ENCODE measurements around the gene POU2F3.

DNA sequence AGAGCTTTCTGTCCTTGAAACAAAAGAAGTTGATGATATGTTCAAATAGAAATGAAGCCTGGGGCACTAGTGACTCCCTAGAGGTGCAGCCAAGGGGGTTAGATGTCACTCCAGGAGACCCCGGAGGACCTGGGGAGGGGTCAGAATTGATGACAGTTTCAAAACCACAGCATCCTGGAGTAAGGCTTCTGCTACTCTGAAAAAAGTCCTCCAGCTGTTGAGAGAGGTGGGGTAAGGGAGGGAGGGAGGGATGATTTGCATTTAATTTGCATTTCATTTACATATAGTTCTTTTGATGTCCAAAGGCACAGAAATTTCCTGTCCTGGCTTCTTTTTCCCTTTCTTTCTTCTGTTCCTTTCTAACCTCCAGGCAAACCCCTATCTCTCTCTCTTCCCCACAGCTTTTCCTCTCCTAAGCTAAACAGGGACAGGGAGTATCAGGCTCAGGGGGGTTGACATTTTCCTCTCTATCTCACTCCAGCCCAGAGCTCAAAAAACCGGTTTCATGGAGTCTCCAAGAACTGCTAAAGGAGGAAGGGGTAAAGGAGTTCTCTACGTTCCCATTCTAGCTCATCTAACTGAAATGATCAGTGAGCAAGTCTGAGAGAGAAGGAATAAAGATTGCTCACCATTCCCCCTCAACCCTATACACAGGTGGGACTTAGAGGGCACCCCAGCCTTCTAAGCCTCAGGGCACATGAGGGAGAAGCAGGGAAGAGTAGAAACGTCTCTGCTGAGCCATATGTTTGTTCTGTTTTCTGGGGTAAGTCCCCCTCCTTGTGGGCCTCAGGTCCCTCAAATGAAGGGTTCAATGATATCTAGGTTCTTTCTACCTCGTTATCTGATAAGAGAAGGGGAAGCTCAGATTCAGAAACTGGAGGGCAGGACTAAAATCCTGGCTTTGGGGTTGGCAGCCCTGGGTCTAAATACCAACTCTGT lies 3.5 kb upstream of the POU2F3 start:
- TF ChIP-seq, protein P1, sequence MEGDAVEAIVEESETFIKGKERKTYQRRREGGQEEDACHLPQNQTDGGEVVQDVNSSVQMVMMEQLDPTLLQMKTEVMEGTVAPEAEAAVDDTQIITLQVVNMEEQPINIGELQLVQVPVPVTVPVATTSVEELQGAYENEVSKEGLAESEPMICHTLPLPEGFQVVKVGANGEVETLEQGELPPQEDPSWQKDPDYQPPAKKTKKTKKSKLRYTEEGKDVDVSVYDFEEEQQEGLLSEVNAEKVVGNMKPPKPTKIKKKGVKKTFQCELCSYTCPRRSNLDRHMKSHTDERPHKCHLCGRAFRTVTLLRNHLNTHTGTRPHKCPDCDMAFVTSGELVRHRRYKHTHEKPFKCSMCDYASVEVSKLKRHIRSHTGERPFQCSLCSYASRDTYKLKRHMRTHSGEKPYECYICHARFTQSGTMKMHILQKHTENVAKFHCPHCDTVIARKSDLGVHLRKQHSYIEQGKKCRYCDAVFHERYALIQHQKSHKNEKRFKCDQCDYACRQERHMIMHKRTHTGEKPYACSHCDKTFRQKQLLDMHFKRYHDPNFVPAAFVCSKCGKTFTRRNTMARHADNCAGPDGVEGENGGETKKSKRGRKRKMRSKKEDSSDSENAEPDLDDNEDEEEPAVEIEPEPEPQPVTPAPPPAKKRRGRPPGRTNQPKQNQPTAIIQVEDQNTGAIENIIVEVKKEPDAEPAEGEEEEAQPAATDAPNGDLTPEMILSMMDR (conservative IDR thresholded peaks at IDR 0.05): no peak
- TF ChIP-seq ZFX (IDR thresholded peaks at IDR 0.05): no peak

Data from C4-2B (cell line).